Ascending aorta (tissue), 2 donors: Measurements from ENCODE around the gene MEIS3. TPM values are rescaled to one million over a fixed set of nuclear protein-coding genes. Genes with fewer than 3 reads are reported as not detected.
"Not testable (repeated sequence)": the region's sequence is repeated elsewhere in the genome, so short reads cannot be mapped to it uniquely, and the experiment has no call there.

Source experiments
- DNase-seq, 2 donors: peaks; one replicate each; pipeline ENCODE4 v3.0.0-alpha.2; 2019; ENCODE audit warnings: low spot score in 2 of 2
- H3K27ac ChIP-seq, 2 donors: fragments of 200-600 bp; sonication (generic); one replicate each; pipeline ENCODE4 v1.5.1; 2016 to 2017; ENCODE audit warnings: mild to moderate bottlenecking in 1 of 2
- H3K27me3 ChIP-seq: fragments of 200-600 bp; sonication (generic); one replicate; pipeline ENCODE4 v1.5.1; 2017
- H3K36me3 ChIP-seq, 2 donors: fragments of 200-600 bp; sonication (generic); one replicate each; pipeline ENCODE4 v1.5.1; 2016
- H3K4me1 ChIP-seq, 2 donors: fragments of 200-600 bp; sonication (generic); one replicate each; pipeline ENCODE4 v1.5.1; 2016 to 2017; ENCODE audit warnings: mild to moderate bottlenecking in 1 of 2
- H3K4me3 ChIP-seq, 2 donors: fragments of 200-600 bp; sonication (generic); one replicate each; pipeline ENCODE4 v1.5.1; 2016 to 2017; ENCODE audit warnings: mild to moderate bottlenecking in 1 of 2
- H3K9me3 ChIP-seq, 2 donors: fragments of 200-600 bp; sonication (generic); one replicate each; pipeline ENCODE4 v1.5.1; 2016
- CTCF ChIP-seq, 3 experiments: fragments of 200-600 bp in 2 of 3; fragments of 450-650 bp in 1 of 3; sonication (generic) in 2 of 3; IDR thresholded peaks; one replicate each; pipeline ENCODE4 v1.5.1; 2016 to 2019; ENCODE audit warnings: antibody characterized with exemption in 3 of 3, mild to moderate bottlenecking in 1 of 3, moderate library complexity in 1 of 3
- intact Hi-C: fragments of 100-400 bp; cut with DNase I; formaldehyde crosslinking; loops from one replicate; pipeline ENCODE4 v1.15.1; 2023
- total RNA-seq: library from RNA; depleted of rRNA; stranded (reverse); fragments of >200 nt; gene quantifications from one replicate; pipeline ENCODE4 v1.1.0, GENCODE V29; 2016

Gene MEIS3
- total RNA-seq, 1 donor from 2014 or later = 28.6 TPM

GRCh38 chr19:47414469-47414868 lies 4.9 kb downstream of the MEIS3 start:
- H3K4me1 ChIP-seq = peaks cover 2 to 7% of the 10 kb centered on the region in 2 donors
- H3K27me3 ChIP-seq = no peaks in the 10 kb centered on the region
- TF ChIP-seq CTCF (IDR thresholded peaks at IDR 0.05) = no peak
- no peaks in the 10 kb centered on the region for H3K36me3 ChIP-seq
- no peaks in the 10 kb centered on the region for H3K9me3 ChIP-seq
- H3K4me3 ChIP-seq = no peak overlapping the region
- intact Hi-C loops = no loop called here
- H3K27ac ChIP-seq = no peak overlapping the region
- no peak for DNase-seq

GRCh38 chr19:47413941-47414340 lies 5.4 kb downstream of the MEIS3 start:
- intact Hi-C loops = no loop called here
- no peak for DNase-seq
- Histone ChIP-seq H3K4me1 (peaks cover 2 to 3% of the 10 kb centered on the region in 2 donors), H3K27ac (no peak overlapping the region), H3K9me3 (no peaks in the 10 kb centered on the region), H3K4me3 (no peak overlapping the region), H3K27me3 (no peaks in the 10 kb centered on the region), H3K36me3 (no peaks in the 10 kb centered on the region)
- TF ChIP-seq CTCF (IDR thresholded peaks at IDR 0.05) = no peak

- H3K4me3 ChIP-seq, H3K27me3 ChIP-seq, H3K27ac ChIP-seq, H3K36me3 ChIP-seq, H3K4me1 ChIP-seq, intact Hi-C loops, H3K9me3 ChIP-seq, DNase-seq: not testable (repeated sequence)
These were observed 7.6 kb downstream of the MEIS3 start for GRCh38 chr19:47411696-47412095.

GRCh38 chr19:47411101-47411500 lies 8.2 kb downstream of the MEIS3 start:
- Histone ChIP-seq H3K9me3 (no peaks in the 10 kb centered on the region), H3K36me3 (no peaks in the 10 kb centered on the region), H3K27me3 (peaks cover 5% of the 10 kb centered on the region), H3K27ac (no peak overlapping the region), H3K4me3 (no peak overlapping the region), H3K4me1 (no peaks in the 10 kb centered on the region)
- no peak for TF ChIP-seq CTCF (IDR thresholded peaks at IDR 0.05)
- DNase-seq = no peak
- intact Hi-C loops = no loop called here

GRCh38 chr19:47408156-47408938 lies 11.0 kb downstream of the MEIS3 start:
- no peaks in the 10 kb centered on the region for H3K9me3 ChIP-seq
- peaks cover 5% of the 10 kb centered on the region for H3K27me3 ChIP-seq
- no peaks in the 10 kb centered on the region for H3K36me3 ChIP-seq
- intact Hi-C loops = no loop called here
- TF ChIP-seq CTCF (IDR thresholded peaks at IDR 0.05) = no peak
- no peak for DNase-seq
- H3K4me3 ChIP-seq = no peak overlapping the region
- no peak overlapping the region for H3K27ac ChIP-seq
- H3K4me1 ChIP-seq = no peaks in the 10 kb centered on the region

- intact Hi-C loops = no loop called here
- H3K4me1 ChIP-seq = no peaks in the 10 kb centered on the region
- no peak for TF ChIP-seq CTCF (IDR thresholded peaks at IDR 0.05)
- peaks cover 5% of the 10 kb centered on the region for H3K27me3 ChIP-seq
- no peaks in the 10 kb centered on the region for H3K9me3 ChIP-seq
- no peaks in the 10 kb centered on the region for H3K36me3 ChIP-seq
- H3K4me3 ChIP-seq = no peak overlapping the region
- DNase-seq = no peak
- H3K27ac ChIP-seq = no peak overlapping the region
These were observed 11.9 kb downstream of the MEIS3 start for GRCh38 chr19:47407417-47407774.
